DLD1 (cell line): ENCODE measurements around the gene FCN2.

Source experiments
- in situ Hi-C: cut with HindIII; loops from 2 replicates; pipeline ENCODE4 v1.10.0; 2017; ENCODE audit warnings: low sequenced_read_pairs

The FCN2 gene

DNA sequence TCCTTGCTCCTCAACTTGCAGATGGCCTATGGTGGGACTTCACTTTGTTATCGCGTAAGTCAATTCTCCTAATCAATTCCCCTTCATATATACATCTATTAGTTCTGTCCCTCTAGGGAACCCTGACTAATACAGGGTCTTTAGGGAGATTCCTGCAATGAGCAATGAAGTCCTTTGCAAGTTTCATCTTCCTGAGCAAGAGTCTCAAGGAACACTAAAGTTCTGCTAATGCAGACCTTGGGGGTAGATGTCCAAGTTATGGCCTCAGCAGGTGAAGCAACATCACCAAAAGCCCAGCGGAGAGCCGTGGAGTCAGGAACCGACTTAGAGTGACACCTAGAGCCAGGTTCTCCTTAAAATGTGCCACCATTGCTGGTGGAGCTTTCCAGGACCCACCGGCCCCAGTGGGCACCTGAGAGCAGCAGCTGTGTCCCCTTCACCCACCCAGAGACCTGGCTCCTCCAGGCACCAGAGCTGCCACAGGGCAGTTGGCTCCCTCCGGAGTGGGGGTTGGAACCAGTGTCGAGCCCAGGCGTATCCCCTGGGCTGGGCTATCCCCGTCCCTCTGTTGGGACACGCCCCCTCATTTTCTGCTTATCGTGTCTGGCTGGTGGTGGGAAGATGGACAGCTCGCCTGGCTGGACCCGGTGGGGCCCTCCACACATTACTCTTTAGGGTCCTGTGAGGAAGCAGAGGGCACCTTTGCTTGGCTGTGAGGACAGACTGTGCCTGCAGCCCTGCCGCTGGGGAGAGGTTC lies 48.0 kb downstream of the FCN2 start:
- in situ Hi-C loops, result no loop called here

DNA sequence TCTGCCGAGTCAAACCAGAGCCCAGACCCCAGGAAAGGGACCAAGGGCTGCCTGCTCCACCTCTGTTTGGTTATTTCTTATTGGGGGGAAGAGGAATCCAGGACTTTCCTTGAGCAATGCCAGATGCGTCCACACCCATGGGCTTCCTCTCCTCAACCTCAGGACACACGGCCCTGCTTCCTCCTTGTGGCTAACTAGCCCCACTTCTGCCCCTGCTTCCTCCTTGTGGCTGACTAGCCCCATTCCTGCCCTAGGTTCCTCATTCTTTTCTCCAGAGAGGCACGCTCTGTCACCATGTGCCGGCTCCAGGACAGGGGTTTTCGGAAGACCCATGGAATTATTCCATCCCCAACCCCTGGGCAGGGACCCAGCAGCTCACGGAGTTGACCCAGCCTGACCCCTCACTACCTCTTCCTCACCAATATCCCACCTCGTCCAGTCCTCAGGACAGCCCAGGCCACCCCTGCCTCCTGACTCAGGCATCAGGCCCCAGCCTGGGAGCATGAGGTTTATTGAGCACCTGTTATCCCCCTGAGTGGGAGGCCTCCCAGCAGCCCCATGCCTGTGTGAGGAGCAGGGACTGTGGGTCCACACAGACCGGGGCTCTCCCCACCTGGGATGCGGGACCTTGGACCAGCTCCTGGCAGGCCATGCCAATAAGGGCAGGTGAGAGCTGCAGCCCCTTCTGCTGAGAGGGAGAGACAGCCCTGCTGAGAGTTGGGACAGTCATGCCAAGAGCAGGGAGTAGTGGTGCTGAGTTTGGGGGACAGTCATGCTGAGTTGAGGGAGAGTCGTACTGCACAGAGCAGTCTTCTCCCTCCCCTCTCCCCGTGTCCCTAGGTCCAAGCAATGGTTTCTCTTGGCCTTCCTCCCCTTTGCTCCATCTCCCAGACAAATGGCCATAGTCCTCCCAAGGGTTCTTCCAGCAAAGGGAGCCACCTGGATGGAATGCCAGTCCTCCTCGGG lies 48.9 kb downstream of the FCN2 start:
- in situ Hi-C loops, result no loop called here

DNA sequence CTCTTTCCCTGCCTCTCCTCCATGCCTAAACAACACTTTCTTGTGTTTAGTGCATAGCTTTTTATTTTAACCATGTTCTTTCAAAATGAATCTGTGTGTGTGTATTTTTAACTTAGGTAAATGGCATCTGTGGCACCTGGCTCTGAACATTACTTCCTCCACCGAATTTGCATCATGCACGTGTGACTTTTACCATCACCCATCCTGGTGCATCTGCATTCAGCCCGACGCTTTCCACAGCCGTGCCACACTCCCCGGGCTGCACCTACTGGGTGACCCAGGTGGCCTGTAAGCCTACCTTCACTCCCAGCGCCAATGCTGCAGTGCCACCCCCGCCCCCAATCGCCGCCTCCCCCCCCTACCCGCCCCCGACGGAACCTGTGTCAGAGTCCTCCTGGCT lies 49.8 kb downstream of the FCN2 start:
- in situ Hi-C loops, result no loop called here

DNA sequence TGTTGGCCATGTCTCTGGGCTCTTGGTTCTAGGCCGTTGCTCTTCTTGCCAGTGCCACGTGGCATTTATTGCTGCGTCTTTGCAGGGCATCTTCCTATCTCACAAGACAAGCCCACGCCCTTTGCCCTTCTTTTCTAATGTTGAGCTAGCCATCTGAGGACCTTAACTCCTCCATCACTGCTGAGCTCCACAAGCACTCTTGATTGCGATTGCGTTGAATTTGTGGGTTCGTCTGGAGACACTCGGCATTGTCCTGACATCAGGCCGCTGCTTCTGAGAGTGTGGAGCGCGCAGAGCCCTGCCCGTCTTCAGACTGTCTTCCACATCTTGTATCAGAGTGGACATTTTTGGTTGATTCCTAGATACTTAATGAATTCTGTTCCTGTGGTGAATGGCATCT lies 51.6 kb downstream of the FCN2 start:
- in situ Hi-C loops, result no loop called here

DNA sequence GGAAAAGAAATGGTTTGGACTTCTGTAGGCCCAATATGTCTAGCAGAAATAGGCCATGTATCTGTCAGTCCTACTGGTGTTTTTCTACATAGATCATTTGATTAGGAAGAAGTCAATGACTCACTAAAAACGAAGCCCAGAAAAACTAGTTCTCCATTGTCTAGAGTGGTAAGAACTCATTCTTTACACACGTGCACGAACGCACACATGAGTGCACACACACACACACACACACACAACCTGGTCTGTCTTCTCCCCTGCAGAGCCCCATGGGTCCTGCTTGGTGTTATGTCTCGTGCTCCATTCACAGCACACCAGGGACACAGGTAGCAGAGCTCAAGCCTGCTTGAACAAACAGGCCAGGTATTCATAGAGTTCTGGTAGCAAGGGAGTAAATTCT lies 52.0 kb downstream of the FCN2 start:
- in situ Hi-C loops, result no loop called here

DNA sequence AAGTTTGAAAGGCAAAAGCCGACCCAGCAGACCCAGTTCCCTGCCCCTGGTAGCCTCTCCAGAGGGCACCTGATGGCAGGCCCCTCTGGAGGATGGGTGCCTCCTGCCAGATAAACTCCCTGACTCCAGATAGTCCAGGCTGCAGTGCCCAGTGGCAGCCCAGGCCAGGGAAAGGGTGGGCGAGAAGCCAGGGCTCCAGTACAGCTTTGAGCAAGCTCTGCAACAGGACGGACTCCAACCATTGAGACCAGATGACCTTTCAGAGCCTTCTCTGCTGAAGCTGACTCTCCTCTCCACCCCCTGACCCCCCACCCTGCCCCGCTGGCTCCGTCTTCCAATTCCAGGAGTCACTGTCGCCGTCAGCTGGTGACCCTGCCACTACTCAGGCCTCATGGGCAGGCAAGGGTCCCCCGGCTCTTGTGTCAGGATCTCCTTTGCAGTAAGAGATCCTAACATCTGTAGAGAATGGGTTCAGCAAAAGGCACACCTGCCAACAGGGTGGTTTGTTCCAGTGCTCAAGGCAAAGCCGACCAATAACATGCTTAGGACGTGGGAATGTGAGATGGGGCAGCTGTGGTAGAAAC lies 52.6 kb downstream of the FCN2 start:
- in situ Hi-C loops, result no loop called here

DNA sequence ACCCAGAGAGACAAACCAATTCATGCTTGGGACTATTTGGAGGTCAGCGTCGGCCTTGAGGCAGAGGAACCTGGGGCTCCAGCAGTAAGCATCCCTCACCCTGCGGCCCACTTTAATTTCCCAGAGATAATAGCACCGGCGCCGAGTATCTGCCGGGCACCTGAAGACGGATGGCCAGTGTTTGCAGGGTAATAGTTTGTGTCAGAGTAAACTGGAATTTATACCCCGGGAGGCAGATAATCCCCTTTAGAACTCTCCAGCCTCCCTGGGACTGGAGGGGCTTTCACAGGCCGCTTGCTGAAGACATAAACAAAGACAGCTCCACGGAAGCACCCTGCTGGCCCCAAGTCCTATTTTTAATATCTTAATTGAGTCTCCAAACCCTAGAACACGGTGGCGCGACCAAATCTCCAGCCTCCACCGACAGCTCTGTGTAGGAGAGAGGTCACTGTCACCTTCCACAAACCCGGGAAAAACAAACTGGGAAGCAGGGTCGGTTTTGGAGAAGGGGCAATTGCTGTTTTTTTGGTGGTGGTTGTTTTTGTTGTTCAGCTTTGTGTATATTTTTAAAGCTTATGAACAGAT lies 54.5 kb downstream of the FCN2 start:
- in situ Hi-C loops, result no loop called here

DNA sequence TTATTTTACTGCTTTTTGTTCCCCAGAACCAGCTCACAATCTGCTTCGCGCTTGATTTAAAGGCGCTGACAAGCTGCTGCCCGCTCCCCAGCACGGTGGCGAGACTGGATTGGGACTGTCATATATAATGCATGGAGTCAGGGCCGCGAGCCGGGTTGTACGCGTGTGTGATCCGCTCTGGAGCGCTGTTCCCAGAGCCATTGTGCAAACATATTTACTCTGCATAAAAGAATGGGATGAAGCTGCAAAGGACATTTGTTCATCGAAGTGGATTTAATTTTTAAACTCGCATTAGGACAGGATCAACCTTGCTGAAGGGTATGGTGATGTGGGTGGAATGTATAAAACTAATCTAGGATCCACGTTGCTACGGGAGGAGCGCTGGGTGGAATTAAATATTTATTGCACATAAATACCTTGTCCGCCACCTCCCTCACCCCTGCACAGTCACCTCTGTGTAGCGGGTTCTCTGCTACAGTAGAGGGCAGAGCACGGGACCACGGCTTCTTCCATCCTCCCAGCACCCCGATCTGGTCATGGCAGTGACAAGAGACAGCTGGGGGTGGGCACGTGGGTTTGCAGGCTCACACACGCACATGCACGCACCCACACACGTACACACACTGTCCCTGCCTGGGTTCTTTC lies 55.2 kb downstream of the FCN2 start:
- in situ Hi-C loops, result no loop called here

DNA sequence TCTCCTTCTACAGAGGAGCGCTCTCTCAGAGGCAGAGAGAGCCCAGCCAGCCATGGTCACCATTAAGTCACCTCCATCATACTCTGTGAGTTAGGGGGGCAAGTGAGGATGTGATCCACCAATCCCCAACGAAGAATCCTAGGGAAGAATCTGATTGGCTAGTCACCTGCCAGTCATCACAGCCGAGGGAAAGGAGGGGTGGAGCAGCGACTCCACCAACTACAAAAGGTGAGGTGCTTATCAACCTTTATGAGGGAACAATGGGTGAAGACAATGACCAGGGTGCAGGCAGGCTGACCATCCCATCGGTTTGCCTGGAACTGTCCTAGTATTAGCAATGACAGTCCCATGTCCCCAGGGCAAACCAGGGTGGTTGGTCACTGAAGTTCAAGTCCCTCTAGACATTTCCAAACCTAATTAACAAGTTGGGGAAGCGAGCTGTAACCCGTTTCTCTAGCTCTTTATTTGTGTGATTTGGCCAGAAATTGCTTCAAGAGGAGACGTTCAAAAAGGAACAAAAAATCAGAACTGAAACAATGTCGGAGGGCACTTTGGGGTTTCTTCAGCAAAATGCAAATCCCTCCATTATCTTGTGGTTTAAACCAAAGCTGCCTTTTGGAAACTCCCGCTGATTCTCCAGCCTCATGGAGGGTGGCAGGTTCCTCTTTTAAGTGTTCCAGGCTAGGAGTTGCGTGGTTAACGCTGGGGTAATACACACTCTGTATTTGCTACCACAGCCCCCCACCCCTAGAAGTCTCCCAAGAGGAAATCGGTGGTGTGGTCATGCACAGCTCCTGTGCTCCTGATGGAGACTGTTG lies 55.9 kb downstream of the FCN2 start:
- in situ Hi-C loops, result no loop called here
